Measurements from ENCODE around the gene KSR2.

Gene KSR2

GRCh38 chr12:117830471-117830870, 138.3 kb downstream of the KSR2 start:
- Histone ChIP-seq H3K4me3 (ENCODE audit: low read length) (no peak overlapping the region), H4K20me1 (ENCODE audit: control insufficient read depth, insufficient read depth, low read depth, low read length) (no peaks in the 10 kb centered on the region), H3K27ac (ENCODE audit: low read depth, low read length) (no peak overlapping the region), H3K9me2 (replicated peaks; ENCODE audit: control insufficient read depth, low read length) (no peaks in the 10 kb centered on the region), H3F3A (ENCODE audit: control insufficient read depth, insufficient read depth) (no peaks in the 10 kb centered on the region), H3K4me1 (ENCODE audit: control insufficient read depth, low read length) (no peaks in the 10 kb centered on the region), H3K27me3 (ENCODE audit: control insufficient read depth, low read length) (no peaks in the 10 kb centered on the region), H3K4me2 (ENCODE audit: low read length) (no peak overlapping the region), H3K36me3 (ENCODE audit: control insufficient read depth, low read length) (no peaks in the 10 kb centered on the region), H3K9me3 (ENCODE audit: control insufficient read depth, insufficient read depth, low read length) (peaks cover 10% of the 10 kb centered on the region; the same call in 1 of the 2 replicates), H3K79me2 (ENCODE audit: control insufficient read depth, low read length) (no peaks in the 10 kb centered on the region)
- no peak for TF ChIP-seq CTCF (IDR thresholded peaks at IDR 0.05; ENCODE audit: low read depth, low read length, poor library complexity, severe bottlenecking)
- no peak for TF ChIP-seq EZH2phosphoT487 (IDR thresholded peaks at IDR 0.05; ENCODE audit: borderline replicate concordance, low read length)

GRCh38 chr12:117829108-117829507, 139.7 kb downstream of the KSR2 start:
- H3K27ac ChIP-seq (ENCODE audit: low read depth, low read length): no peak overlapping the region
- no peak overlapping the region for H3K4me2 ChIP-seq (ENCODE audit: low read length)
- H3K9me2 ChIP-seq (replicated peaks; ENCODE audit: control insufficient read depth, low read length): no peaks in the 10 kb centered on the region
- H4K20me1 ChIP-seq (ENCODE audit: control insufficient read depth, insufficient read depth, low read depth, low read length): no peaks in the 10 kb centered on the region
- TF ChIP-seq EZH2phosphoT487 (IDR thresholded peaks at IDR 0.05; ENCODE audit: borderline replicate concordance, low read length) (no peak), CTCF (IDR thresholded peaks at IDR 0.05; ENCODE audit: low read depth, low read length, poor library complexity, severe bottlenecking) (no peak)
- H3F3A ChIP-seq (ENCODE audit: control insufficient read depth, insufficient read depth): no peaks in the 10 kb centered on the region
- H3K9me3 ChIP-seq (ENCODE audit: control insufficient read depth, insufficient read depth, low read length): peaks cover 10% of the 10 kb centered on the region; the same call in 1 of the 2 replicates
- no peak overlapping the region for H3K4me3 ChIP-seq (ENCODE audit: low read length)
- no peaks in the 10 kb centered on the region for H3K27me3 ChIP-seq (ENCODE audit: control insufficient read depth, low read length)
- no peaks in the 10 kb centered on the region for H3K36me3 ChIP-seq (ENCODE audit: control insufficient read depth, low read length)
- H3K4me1 ChIP-seq (ENCODE audit: control insufficient read depth, low read length): no peaks in the 10 kb centered on the region
- no peaks in the 10 kb centered on the region for H3K79me2 ChIP-seq (ENCODE audit: control insufficient read depth, low read length)

GRCh38 chr12:117827660-117828059, 141.1 kb downstream of the KSR2 start:
- H3K4me1 ChIP-seq (ENCODE audit: control insufficient read depth, low read length): no peaks in the 10 kb centered on the region
- TF ChIP-seq CTCF (IDR thresholded peaks at IDR 0.05; ENCODE audit: low read depth, low read length, poor library complexity, severe bottlenecking): no peak
- TF ChIP-seq EZH2phosphoT487 (IDR thresholded peaks at IDR 0.05; ENCODE audit: borderline replicate concordance, low read length): no peak
- no peaks in the 10 kb centered on the region for H3K36me3 ChIP-seq (ENCODE audit: control insufficient read depth, low read length)
- peaks cover 10% of the 10 kb centered on the region; the same call in 1 of the 2 replicates for H3K9me3 ChIP-seq (ENCODE audit: control insufficient read depth, insufficient read depth, low read length)
- H3K79me2 ChIP-seq (ENCODE audit: control insufficient read depth, low read length): no peaks in the 10 kb centered on the region
- H4K20me1 ChIP-seq (ENCODE audit: control insufficient read depth, insufficient read depth, low read depth, low read length): no peaks in the 10 kb centered on the region
- no peaks in the 10 kb centered on the region for H3F3A ChIP-seq (ENCODE audit: control insufficient read depth, insufficient read depth)
- no peak overlapping the region for H3K4me2 ChIP-seq (ENCODE audit: low read length)
- no peak overlapping the region for H3K27ac ChIP-seq (ENCODE audit: low read depth, low read length)
- no peaks in the 10 kb centered on the region for H3K27me3 ChIP-seq (ENCODE audit: control insufficient read depth, low read length)
- H3K9me2 ChIP-seq (replicated peaks; ENCODE audit: control insufficient read depth, low read length): no peaks in the 10 kb centered on the region
- H3K4me3 ChIP-seq (ENCODE audit: low read length): no peak overlapping the region
